Stimulated activated CD4-positive, alpha-beta T cell treated with anti-CD3 and anti-CD28 coated beads, Interleukin-1b, Interleukin-23, amount 100 ng/mL, for 1 hour (primary cell): Measurements from ENCODE around the gene SPEM1.
"Not testable (repeated sequence)": the region's sequence is repeated elsewhere in the genome, so short reads cannot be mapped to it uniquely, and the experiment has no call there.

ENCODE experiments used
- DNase-seq, 2 donors: peaks; one replicate each; pipeline ENCODE4 v3.0.0-alpha.2; 2020; ENCODE audit warnings: low read depth in 2 of 2

The SPEM1 gene

DNA sequence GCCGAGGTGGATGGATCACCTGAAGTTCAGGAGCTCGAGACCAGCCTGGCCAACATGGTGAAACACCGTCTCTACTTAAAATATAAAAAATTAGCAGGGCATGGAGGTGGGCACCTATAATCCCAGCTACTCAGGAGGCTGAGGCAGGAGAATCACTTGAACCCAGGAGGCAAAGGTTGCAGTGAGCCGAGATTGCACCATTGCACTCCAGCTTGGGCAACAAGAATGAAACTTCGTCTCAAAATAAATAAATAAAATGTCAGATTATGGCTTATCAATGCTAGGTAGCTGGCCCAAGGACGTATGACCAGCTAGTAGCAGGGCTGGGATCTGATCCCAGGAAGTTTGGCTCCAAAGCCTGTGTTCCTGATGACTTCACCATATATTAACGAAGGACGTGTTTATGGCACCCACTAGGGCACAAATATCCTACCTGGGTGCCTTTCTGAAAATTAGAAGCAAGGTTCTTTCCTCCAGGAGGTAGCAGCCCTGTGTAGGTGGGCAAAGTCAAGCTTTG is 50.4 kb downstream of the SPEM1 start:
- DNase-seq, result not testable (repeated sequence)
